VCaP (cell line): Measurements from ENCODE around the gene CBX6.
A peak's percentile ranks its signal among the peaks of the same experiment; 100 is the strongest.

Experiments used
- H3K27ac ChIP-seq: fragments of 450-650 bp; 2 replicates; pipeline ENCODE4 v1.5.1; 2017
- TF ChIP-seq, protein P1 (sequence below): fragments of 450-650 bp; conservative IDR thresholded peaks from 2 replicates; pipeline ENCODE4 v1.5.1; 2017; ENCODE audit warnings: mild to moderate bottlenecking, moderate library complexity

Gene CBX6

DNA sequence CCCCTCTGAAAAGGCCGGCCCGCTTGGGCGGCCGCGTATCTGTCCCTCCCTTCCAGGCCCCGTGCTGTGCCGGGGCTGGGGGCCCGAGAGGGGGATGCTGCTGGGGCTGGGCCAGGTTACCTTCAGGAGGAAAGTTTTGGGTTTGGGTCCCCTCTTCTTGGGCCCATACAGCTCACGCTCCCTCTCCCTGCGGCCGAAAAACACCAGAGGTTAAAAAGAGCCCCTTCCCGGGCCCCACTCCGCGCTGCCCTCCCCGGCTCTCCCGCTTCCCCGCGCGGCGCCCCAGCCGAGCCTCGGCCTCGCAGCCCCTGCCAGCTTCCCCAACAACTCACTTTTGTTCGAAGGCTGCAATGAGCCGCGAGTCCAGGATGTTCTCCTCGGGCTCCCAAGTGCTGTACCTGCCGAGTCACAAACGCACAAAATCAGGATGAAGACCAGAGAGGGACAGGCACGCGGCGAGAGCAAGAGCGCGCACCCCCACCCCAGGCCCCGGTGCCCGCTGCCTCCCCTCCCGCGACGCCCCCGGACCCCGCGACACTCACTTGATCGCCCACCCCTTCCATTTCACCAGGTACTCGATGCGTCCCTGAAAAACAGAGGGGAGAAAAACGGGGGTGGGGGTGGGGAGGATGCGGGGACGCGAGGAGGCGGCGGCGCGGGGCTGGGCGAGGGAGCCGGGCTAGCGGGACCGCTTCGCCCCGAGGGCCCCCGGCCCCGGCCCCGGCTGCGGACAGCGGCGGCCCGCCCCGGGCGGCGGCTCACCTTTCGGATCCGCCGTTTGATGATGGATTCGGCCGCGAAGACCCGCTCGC, 450 bp downstream of the CBX6 start:
- H3K27ac ChIP-seq: peak overlapping the region; percentile 98
- TF ChIP-seq, protein P1, sequence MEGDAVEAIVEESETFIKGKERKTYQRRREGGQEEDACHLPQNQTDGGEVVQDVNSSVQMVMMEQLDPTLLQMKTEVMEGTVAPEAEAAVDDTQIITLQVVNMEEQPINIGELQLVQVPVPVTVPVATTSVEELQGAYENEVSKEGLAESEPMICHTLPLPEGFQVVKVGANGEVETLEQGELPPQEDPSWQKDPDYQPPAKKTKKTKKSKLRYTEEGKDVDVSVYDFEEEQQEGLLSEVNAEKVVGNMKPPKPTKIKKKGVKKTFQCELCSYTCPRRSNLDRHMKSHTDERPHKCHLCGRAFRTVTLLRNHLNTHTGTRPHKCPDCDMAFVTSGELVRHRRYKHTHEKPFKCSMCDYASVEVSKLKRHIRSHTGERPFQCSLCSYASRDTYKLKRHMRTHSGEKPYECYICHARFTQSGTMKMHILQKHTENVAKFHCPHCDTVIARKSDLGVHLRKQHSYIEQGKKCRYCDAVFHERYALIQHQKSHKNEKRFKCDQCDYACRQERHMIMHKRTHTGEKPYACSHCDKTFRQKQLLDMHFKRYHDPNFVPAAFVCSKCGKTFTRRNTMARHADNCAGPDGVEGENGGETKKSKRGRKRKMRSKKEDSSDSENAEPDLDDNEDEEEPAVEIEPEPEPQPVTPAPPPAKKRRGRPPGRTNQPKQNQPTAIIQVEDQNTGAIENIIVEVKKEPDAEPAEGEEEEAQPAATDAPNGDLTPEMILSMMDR: no peak

DNA sequence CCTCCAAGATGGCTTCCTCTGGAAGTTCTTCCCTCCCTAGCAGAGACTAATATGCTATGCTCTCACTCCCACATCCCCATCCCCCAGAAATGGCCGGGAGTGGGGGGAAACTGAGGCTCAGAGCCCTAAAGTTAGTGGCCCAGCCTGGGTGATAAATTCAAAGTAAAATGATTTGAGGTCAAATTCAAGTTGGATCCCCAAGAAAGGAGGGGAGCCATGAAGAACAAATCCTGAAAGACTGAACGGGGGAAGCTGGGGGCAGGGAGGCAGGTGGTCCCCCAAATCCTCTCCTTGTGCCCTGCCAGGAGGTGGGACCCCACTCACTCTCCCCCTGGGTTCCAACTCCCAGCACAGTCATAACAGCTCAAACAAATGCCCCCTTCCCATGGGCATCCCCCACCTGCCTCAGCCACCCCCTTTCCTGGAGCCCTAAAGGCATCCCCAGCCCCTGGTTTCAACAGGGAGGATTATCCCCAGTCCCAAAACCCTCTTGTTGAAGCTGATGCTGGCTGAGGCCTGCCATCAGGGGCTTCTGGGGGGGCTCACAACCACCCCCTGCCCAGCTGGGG, 1.1 kb downstream of the CBX6 start:
- TF ChIP-seq, protein P1: no peak
- H3K27ac ChIP-seq: peak overlapping the region; percentile 98

DNA sequence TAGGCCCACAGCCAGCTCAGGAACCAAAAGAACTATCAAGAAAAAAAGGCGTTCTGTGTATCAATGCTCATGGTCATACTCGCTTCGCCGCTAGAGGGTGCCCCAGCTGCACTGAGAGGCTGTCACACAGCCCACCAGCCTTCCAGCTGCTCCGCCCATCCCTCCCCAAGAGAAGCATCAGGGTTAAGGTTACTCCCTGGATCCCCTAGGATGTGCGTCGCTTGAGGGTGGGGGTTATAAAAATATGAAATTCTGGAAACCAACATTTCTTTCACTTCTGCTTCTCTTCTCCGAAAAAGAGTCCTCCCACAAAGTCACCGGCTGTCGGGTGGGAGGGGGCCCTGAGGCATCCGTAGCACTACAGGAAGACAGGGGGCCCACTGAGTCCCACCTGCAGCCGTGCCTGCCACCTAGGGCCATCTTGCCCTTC, 1.7 kb downstream of the CBX6 start:
- H3K27ac ChIP-seq: peak overlapping the region; percentile 98
- TF ChIP-seq, protein P1: peak; percentile 96

DNA sequence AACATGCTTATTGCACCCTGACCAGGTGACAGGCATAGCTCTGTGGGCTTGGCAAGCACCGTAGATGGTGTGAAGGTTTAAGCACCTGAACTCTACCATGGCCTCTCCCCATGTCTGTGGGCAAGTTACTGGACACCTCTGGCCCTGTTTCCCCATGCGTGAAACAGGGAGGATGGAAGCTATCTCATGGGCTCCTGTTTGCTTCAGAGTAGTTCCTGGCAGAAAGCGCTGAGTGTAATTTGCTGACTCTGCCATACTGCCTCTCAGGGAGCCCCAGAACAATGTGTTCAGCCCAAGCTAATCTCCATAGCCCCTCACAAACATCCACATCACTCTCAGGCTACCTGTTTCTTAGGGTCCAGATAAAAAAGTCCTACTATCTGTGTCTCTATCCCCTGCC, 2.4 kb downstream of the CBX6 start:
- H3K27ac ChIP-seq: peak overlapping the region; percentile 15; the same call in 1 of the 2 replicates
- TF ChIP-seq, protein P1: no peak

DNA sequence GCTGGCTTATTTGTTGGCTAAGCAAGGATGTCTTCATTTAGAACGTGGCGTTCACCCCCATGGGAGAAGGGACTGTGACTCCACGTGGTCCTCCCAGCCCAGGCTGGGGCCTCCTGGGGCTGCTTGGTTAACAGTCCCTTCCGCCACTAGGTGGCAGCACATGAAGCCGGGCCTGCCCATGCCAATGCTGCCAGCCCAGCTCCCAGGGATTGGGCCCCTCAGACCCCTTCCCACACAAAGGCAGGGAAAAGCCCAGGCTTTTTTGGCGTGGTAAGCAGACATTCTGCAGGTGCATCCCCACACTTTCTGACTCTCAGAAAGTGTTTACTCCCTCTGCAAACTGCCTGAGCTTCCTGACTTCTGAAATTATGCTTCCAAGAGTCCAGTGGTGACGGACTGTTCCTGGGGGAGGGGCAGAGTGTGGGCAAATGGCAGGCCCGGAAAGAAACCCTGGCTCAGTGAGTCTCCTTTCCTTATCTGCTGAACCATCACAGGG, 3.1 kb downstream of the CBX6 start:
- TF ChIP-seq, protein P1: peak; percentile 94
- 0 out of 2 replicates have a peak overlapping the region, but pooled peaks have one; percentile 15 for H3K27ac ChIP-seq

DNA sequence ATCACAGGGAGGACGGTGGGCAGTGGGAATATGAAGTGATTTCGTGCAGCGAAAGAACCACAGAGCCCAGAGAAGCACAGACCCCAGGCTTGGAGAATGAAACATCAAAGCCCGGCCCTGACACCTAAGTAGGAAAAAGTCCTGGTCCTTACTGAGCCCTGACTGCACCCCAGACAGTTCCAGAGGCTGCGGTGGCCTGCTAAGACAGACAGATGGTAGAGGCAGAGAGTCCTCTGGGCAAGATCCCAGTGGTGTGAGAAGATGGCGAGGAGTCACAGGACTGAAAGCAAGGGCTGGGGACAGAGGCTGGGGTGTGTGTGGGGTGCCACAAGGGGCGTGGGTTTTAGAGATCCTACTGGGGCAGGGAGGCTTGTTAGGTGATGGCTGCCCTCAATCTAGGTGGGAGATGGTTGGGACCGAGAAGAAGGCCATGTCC, 3.7 kb downstream of the CBX6 start:
- peak overlapping the region; percentile 5; the same call in 1 of the 2 replicates for H3K27ac ChIP-seq
- TF ChIP-seq, protein P1: no peak
